GM18511 (cell line): ENCODE data around the gene UXS1.
A peak's percentile ranks its signal among the peaks of the same experiment; 100 is the strongest.

Experiments
- ATAC-seq: cut with Tn5 transposase; IDR thresholded peaks from one replicate; pipeline ENCODE4 v1.9.1; 2021; ENCODE audit warnings: mild to moderate bottlenecking, moderate library complexity; ENCODE audit not compliant: unreplicated experiment

The UXS1 gene

DNA sequence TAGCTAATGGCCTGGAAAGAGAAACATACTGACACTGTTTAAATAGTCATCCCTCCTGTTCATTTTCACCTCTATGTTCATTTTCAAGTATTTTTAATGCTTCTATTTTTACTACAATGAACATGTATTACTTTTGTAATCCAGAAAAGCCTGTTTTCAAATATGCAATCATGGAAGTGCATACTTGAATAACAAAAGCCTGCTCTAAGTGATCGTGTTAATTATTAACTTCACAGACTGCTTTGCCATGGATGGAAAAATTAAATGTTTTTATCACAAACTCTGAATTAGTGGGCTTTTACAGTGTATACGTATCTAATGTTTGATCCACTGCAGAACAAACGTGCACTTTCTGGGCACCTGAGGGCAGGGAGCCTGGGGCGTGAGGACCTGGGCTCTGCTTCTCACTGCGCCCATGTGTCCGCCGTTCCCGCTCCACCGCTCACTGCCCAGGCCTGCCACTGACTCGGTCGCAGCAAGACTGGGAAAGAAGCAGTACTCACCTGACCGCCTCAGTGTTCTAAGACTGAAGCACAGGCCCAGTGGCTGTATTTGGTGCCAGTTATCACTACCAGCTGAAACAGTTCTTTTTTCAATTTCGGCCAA is 80.6 kb downstream of the UXS1 start:
- no peak for ATAC-seq

DNA sequence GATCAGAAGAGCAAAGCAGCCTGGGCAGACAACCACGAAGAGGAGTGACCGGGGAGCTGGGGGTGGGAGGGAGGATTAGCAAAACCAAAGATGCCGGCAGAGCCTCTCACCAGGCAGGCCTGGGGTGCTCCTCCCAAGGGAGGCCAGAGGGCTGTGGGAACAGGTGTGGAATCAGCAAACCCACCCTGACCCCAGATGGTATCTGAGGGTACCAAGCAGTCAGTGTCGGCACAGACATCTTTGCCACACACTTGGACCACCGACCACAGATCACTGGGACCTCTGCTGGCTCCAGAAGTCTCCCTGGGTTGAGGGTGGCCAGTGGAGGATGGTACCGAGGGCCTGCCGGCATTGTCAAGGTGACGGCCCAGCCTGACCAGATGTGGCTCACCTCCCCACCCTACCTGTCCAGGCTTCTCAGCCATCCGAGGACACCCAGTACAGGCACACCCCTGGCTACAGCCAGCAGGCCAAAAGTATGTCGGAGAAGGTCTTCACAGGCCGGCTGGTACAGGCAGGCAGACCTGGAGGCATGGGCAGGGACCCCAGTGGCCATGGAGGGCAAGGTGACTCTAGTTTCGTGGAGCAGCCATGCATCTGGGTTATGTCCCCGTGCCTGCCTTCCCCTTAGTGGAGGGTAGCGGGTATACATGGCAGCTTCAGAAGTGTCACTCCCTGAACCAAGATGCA is 82.1 kb downstream of the UXS1 start:
- no peak for ATAC-seq

DNA sequence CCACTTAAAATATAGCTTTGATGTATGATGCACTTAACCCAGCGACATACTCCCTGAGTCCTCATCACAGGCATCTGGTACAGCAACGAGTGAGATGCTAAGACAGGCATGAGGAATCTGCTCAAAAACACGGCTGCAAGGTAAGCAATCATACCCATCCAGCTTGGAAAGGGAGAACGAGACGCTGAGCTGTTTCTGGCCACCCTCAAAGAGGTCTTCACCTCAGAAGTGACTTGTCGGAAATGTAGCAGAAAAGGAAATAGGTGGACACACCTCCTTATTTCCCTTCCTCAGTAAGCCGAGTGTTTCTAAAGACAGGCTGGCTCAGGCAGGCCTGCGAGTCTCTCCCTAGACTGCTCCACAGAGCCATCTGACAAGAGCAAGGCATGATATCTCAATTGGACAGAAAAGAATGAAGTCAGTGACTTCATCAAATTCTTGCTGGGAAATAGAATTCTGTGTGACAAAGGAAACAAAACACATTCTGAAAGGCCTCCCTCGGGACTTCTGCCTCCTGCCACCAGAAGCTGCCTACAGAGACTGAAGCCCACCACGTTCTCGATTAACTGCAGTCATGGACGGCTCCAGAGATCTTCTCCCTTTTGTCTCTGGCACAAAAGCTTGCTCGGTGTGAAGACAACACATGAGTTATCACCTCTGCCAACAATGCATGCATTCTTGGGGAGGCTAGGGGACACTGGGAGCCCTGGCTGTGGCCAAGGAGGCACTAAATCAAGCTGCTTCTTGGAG is 84.3 kb downstream of the UXS1 start:
- no peak for ATAC-seq

DNA sequence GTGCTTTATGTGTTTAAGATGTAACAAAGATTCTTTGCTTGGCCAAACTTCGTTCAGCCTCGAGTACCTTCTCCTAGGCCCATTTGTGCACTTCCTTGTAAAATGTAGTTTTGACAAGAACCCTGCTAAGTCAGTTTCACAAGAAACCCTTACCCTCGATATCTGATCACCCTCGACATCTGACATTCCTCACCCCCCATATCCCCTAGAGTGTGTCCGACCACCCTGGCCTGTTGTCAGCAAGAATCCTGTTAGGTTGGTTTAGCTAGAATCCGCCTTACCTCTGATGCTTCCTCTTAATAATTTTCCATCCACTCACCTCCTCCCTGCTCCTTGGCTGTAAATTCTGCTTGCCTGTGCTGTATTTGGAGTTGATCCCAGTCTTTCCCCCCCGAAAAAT is 85.3 kb downstream of the UXS1 start:
- ATAC-seq: no peak

DNA sequence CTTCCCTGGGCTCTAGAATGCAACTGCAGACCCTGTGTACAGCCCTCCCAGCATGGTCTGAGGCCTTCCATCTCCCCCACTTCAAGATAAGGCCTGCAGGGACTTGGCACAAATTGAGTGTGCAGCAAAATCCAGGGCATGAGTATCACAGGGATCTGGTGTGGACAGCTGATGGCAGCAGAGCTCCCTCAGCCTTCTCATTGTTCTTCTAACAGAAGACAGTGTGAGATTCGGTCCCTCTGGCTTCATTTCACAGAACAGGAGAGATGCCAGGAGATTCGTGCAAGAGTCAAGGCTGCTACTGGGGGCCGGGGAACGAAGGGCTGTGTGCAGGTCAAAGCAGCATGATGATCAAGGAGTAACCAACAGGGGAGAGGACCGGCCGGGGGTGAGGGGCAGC is 85.8 kb downstream of the UXS1 start:
- ATAC-seq: no peak

DNA sequence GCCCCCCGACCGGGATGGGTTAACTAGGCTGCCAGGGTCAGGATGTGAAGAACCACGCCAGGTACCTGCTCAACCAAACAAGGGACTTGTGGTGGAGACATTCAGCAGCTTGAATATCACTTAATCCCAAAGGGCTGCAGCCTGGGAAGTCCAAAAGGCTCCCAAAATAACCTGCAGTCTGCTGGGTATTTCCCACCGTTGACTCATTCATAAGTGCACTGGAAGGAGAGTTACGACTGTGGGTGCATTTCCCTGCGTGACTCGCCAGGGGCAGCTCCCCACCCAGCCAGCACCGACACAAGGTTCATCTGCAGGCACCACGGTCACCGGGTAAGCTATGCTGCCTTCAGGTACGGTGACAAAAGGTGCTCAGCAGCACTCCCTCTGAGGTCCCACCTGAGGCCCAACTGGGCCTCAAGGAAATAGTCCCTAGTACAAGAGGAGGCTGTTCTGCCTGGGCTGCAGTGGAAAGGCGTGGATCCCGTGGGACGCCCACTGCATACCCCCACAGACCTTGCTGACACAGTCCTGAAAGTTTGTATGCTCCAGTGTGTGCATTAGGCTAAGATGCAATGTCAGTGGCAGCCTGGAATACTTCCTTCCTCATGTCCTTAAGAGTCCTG is 86.5 kb downstream of the UXS1 start:
- peak; percentile 81 for ATAC-seq

DNA sequence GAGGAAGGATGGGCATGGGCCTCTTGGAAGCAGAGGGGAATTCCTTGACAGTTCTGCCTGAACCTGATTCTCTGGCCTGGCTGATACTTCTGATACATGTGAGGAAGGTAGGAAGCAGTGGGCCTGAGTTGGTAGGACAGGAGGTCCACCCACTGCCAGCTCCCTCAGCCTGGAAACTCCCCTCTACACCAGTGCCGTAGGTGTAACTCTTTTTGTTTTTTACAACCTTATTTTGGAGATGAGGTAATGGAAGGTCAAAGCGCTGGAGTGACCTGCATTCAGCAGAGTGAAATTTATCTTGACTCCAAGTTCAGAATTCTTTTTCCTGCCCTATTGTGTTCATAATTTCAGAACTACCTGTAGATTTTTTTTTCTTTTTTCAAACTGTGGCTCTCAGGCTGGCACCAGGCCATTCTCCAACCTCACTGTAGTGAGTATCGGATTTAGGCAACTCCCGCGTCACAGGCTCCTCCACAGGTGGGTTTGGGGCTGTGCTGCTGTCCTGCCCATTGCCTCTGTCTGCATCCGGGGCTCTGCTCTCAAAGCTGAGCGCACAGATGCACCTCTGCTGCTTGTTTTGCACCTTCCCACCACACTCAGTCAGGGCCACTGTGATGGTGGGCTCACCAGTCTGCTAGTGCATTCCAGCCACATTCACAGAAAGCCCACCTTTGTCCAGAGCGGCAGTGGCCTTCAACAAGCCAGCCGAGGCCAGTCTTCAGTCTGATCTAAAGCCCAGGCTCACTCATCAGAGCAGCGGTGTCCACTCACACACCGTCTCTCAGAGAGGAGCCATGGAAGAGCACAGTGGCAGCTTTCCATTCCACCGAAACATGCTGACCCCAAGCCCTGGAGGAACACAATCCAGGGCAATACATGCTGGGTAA is 87.2 kb downstream of the UXS1 start:
- ATAC-seq: peak; percentile 51

DNA sequence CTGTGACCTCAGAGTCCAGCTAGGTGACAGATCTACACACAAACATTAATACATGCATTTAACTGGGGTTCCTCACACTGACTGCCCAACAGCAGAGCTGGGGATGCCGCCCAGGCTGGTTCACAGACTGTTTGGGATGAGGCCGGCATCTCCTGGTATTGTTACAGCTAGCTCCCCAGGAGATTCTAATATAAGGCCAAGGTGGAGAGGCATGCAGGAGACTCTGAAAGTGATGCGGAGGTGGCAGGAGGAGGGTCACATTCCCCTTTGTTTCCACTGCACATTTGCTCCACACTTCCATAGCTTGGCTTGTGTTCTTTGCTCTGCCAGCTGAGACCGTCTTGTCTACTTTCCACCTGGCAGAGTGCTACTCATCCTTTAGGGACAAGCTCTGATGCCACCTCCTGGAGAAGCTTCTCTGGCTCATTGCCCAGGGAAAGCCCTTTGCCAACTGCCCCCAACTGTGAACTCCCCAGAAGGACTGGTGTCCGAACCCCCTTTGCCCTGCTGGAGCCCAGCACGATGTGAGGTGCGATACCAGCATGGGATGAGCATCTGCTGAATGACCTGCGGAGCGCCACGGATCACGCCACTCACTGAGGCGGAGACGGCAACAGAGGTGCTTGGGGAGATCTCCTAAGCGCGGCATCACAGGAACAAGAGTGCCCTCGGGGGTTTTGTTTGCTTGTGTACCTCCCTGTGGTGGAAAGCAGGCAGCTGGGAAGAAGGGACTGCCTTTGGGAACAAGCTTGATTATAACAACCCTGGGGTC is 88.8 kb downstream of the UXS1 start:
- ATAC-seq: no peak

DNA sequence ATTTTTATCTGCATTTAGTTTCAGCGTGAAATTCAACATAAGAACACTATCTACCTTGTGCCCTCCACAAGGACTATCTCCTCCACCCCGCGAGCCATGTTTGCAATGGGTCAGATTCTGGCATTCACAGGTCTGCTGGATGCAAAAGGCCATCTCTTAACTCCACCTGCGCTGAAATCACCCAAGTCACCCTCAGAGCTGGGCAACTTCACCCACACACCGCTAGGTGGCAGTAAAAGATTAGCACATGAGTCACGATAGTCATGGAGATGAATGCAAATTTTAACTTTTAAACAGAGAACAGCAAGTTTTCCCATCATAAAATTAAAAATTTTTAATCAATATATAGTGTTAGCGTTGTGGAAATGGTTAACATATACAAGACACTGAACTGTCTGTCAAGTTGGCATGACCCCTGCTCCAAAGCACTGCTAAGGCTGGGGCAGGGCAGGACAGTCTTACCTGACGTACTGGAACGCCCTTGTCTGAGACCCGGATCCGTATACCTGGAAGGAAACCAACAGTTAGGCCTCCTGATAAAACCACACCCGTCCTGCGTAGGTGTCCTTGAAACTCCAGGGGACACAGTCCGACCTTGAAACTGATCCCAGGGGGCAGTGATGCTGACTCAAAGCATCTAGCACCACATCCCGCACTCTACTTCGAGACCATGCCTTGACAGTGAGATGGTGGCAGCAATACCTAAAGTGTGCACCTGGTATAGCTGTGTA is 89.6 kb downstream of the UXS1 start:
- ATAC-seq: peak; percentile 47

DNA sequence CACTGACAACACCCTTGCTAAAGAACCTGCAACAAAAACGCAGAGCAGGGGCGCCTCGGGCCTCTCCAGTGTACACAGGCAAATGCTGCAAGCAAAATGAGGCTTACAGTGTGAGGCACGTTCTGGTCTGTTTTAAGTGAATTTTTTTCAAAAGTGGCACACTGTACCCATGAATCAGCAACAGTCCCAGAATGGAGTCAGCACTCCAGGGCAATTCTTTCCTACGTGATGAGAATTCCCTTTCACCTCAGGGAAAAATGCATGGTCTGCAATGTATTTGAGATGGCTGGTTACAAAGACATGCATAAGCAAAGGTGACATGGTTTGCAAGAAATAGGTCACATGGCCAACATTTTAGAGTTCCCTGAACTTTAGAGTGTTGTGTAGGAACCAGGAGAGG is 94.4 kb downstream of the UXS1 start:
- ATAC-seq: no peak

DNA sequence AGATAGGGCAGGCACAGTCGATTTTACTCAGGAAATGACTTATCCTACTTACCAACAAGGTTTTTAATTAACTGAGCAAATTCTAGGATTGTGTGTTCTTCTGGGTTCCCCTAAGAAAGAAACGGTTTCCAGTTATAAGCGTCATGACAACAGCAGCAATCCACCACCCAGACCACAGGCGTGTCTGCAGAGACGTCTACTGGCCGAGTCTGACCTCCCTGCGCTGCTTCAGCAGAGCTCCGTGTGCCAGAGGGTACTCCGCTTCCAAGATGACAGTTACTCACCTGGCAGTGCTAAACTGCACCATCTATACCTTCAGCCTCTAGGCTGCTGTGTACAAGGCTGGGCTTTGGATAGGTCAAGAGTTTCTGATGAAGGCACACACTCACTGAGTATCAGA is 95.4 kb downstream of the UXS1 start:
- ATAC-seq: no peak

DNA sequence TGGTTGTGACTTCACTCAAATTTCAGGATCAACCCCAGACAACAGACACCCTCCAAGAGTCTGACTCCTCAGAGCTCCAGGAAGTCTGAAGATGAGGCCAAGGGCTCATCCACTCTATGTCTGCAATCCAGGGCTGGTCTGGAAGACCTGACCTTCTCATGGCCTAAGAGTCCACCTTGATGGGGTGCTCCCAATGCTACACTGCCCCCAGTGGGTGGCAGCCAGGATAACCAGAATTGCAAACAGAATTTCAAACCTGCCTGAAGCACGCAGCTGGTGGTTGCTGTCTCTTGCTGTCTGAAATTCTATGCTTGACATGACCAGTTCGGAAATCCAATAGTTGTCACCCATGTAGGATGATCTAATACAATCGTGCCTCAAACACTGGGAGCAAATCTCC is 96.0 kb downstream of the UXS1 start:
- ATAC-seq: no peak

DNA sequence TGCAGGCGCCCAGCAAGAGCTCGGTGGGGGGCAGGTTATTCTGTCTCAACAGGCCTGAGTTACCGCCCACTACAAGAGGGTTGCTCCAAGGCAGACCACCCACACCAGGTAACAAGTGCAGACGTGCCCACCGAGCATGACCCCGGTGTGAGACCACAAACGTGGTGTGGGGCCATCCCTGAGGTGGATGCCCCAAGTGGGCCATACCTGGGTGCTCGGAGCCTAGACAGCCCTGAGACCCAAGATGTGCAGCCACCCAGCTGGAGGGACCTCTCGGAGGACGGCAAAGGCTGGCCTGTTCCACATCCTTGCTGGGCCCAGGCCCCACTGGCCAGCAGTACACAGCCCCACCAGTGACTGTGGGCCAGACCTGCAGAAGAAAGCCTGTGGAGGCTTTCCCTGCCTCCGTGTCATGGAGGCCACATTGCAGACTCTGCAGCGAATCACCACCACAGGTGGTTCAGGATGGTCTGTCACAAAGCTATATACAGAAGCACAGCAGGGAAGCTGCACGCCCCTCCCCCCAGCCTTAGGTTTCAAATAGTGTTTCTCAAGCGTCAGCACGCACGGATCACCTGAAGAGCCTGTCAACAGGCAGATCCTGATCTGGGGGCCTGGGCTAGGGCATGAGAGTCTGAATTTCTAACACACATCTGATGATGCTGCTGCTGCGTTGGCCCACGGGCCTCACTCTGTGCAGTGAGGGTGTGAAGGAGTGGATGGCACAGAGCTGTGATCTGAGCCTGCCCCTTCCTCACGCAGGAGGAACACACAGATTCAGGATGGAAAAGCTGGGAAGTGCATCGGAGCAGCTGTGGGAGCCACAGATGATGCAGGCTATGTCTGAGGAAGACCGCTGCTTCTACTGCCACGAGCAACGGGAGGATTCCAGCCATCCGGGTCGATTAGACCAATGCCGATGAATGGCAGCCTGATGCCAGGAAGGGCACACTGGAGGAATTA is 96.8 kb downstream of the UXS1 start:
- no peak for ATAC-seq

DNA sequence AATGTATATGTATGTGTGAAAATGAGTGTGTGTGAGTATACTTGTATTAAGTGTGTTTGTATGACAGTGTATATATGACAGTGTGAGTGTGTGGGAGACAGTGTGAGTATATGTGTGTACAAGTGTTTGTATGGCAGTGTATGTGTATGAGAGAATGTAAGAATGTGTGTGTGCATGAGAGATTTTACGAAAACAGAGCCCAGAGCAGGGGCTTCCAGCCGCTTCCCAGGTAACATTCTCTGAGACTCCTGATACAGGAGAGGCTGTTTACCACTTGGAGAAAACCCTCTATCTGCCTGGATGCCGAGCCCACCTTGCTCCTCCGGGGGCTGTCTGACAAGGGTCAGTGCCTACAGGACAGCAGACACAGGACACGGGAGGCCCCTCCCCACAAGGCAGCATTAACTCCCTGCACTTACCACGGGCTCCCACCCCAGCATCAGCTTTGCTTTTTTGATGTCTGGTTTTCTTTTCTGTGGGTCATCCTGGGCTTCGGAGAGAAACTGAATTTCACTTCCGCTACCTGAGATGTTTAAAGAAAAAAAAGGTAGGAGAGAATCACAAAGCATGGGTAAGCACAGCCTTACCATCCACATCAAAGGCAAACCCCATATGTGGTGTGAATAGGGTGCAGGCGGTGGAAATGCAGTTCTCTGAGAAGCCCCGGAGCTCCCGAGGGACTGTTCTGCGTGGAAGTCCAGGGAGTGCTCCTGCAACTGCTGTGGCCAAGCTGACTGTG is 97.6 kb downstream of the UXS1 start:
- ATAC-seq: no peak

DNA sequence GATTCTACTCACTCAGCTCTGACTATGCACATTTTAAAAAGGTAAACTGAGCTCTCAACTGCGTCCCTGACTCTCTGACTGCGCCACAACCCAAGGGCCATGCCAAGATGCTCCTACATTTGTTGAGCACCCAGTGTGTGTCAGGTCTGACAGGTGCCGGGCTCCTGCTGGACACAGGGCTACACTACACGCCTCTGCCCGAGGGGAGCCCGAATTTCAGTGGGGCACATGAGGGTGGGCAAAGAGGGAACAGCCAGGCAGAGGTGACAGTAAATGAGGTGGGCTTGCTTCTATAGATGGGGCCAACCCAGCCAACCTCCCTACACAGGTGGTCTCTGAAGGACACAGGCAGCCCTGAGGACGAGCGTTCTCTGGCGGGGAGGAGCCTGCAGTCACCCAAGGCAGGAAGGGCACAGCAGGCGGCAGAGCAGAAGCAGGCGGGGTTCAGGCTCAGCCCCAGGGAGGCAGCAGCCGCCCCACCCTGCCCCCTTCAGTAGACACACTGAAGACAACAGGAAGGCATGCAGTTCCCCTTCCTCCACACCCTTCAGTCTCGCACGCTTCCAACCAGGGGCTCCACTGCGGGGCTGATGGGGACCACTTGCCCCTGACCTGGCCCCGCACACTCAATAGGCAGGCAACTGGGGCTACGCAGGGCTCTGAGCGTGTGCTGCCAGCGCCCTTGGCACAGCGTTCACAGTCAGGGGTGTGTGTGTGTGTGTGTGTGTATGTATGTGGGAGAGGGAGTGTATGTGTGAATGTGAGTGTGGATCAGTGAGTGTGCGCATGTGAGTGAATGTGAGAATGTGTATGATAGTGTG is 98.4 kb downstream of the UXS1 start:
- ATAC-seq: no peak

DNA sequence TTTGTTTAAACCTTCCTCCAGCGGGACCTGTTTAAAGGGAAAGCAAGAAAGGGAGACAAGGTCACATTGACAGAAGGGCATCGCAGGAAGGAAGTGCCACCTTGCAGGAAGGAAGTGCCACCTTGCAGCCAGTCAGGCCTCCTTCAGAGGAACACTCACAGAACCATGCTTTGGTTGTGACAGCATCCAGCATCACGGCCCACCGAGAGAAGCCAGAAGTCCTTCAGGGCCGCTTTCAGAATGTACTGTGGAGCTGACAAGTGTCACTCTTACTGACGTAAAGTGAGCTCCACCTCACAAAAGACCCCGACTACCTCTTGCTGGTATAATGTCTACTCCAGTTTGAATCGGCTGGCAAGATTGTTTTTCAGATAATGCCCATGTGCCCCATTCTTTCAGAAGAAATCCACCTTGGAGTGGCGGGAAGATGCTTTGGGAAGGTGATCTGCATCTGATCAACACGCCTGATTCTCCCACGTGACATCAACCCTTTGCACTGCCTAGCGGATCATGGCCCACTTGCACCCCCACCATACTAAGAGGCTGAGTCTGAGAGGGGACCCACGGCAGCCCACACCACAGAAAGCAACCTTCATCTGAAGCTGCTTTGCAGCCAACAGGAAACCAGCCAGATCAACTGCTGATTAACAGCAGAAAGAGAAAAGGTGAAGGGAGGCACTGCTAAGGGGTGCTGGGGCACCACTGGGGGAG is 99.8 kb downstream of the UXS1 start:
- ATAC-seq: no peak
